H1 (cell line): ENCODE results near the gene KLHL3. TPM values are rescaled to one million over a fixed set of nuclear protein-coding genes. Genes with fewer than 3 reads are reported as not detected.

Experiments used
- BRCA1 ChIP-seq: IDR thresholded peaks from 2 replicates; pipeline ENCODE4 v1.6.1; 2012; ENCODE audit warnings: low read depth, low read length, improper control_type of control experiment
- CTCF ChIP-seq, 3 experiments: IDR thresholded peaks; 1 replicate in 2 of 3; 2 replicates in 1 of 3; pipeline versions ENCODE4 v1.5.1 to v1.6.1; 2011; ENCODE audit warnings: low read length in 3 of 3, mild to moderate bottlenecking in 3 of 3, inconsistent platforms in 2 of 3, low read depth in 1 of 3, moderate library complexity in 1 of 3; ENCODE audit not compliant: insufficient read depth in 1 of 3; ENCODE audit errors: control extremely low read depth in 1 of 3
- EZH2 ChIP-seq: fragments of 200-600 bp; sonication (generic); IDR thresholded peaks from 2 replicates; pipeline ENCODE4 v1.7.1; 2012; ENCODE audit warnings: low read depth, mild to moderate bottlenecking, moderate library complexity, low read length, inconsistent platforms; ENCODE audit not compliant: severe bottlenecking
- RBBP5 ChIP-seq: IDR thresholded peaks from 2 replicates; pipeline ENCODE4 v1.7.1; 2012; ENCODE audit warnings: low read depth, mild to moderate bottlenecking, inconsistent platforms, low read length, moderate library complexity, borderline replicate concordance
- SUZ12 ChIP-seq: fragments of 200-600 bp; sonication (generic); IDR thresholded peaks from 2 replicates; pipeline ENCODE4 v1.6.1; 2012; ENCODE audit warnings: mild to moderate bottlenecking, inconsistent platforms, low read length, moderate library complexity, mixed read lengths
- TEAD4 ChIP-seq: IDR thresholded peaks from 2 replicates; pipeline ENCODE4 v1.6.1; 2012; ENCODE audit warnings: low read depth, low read length, inconsistent platforms, mixed read lengths
- polyA plus RNA-seq, 7 experiments: library from polyadenylated mRNA; depleted of rRNA in 3 of 7; stranded (reverse) in 5 of 7; unstranded in 2 of 7; fragments of >200 nt in 5 of 7; fragments of 200-250 nt in 2 of 7; gene quantifications; 1 replicate in 5 of 7; 2 replicates in 1 of 7; 4 replicates in 1 of 7; pipeline versions ENCODE4 v1.2.1 to v1.2.3, GENCODE V29; 2011 to 2013; ENCODE audit warnings: missing spikeins in 2 of 7, mixed read lengths in 2 of 7
- total RNA-seq: library from RNA; stranded (reverse); fragmentation: NEBNext Ultra II Directional; extraction: Animal tissue kit (Norgen Biotek cat#: 25700); gene quantifications from 2 replicates; pipeline ENCODE4 v1.2.1, GENCODE V29; 2021
- TF ChIP-seq, protein P1 (sequence below): IDR thresholded peaks from 2 replicates; pipeline ENCODE4 v1.6.1; 2011; ENCODE audit warnings: low read length, improper control_type of control experiment

KLHL3 gene
- total and polyA plus RNA-seq, 2 of the 8 experiments (the other 6 are each of a cell fraction or from before 2014, with no cell fraction given), result 7.4 to 13.7 TPM

- TF ChIP-seq, protein P1, sequence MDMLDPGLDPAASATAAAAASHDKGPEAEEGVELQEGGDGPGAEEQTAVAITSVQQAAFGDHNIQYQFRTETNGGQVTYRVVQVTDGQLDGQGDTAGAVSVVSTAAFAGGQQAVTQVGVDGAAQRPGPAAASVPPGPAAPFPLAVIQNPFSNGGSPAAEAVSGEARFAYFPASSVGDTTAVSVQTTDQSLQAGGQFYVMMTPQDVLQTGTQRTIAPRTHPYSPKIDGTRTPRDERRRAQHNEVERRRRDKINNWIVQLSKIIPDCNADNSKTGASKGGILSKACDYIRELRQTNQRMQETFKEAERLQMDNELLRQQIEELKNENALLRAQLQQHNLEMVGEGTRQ, result no peak
- TF ChIP-seq TEAD4, result no peak
- no peak for TF ChIP-seq RBBP5
- TF ChIP-seq CTCF (IDR thresholded peaks at IDR 0.05; ENCODE audit: control extremely low read depth in 1 of 3, insufficient read depth in 1 of 3, low read depth in 1 of 3, low read length in 3 of 3), result no peak
- TF ChIP-seq SUZ12, result no peak
- TF ChIP-seq EZH2, result no peak
- no peak for TF ChIP-seq BRCA1
These were observed 2.0 kb downstream of the KLHL3 start (continued) for GRCh38 chr5:137733922-137734321.
